Activated CD4-positive, alpha-beta T cell treated with anti-CD3 and anti-CD28 coated beads for 4 hours (primary cell): ENCODE data around the gene RAB30.
"Not testable (repeated sequence)": the region's sequence is repeated elsewhere in the genome, so short reads cannot be mapped to it uniquely, and the experiment has no call there.

Experiments used
- DNase-seq, 2 donors: peaks; one replicate each; pipeline ENCODE4 v3.0.0-alpha.2; 2020

The RAB30 gene

GRCh38 chr11:82978422-82979099 is 93.1 kb downstream of the RAB30 start:
- DNase-seq: no peak

DNA sequence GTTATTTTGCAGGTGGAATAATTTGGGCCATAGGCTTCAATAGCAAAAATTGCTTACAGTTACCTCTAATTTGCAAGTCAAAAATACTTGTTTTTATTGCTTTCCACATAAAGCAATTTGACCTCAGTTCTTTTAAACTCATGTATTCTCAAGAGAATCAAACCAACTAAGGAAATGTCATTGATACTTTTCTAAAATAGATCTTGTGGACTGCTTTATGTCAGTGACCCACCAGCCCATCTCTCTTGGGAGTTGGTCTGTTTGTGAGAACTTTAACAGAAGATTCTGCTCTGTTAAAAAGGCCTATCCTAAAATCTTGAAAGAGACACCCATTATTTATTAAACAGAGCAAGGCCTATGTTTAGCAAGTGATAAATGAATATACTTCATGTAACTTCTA is 94.9 kb downstream of the RAB30 start:
- DNase-seq: no peak

DNA sequence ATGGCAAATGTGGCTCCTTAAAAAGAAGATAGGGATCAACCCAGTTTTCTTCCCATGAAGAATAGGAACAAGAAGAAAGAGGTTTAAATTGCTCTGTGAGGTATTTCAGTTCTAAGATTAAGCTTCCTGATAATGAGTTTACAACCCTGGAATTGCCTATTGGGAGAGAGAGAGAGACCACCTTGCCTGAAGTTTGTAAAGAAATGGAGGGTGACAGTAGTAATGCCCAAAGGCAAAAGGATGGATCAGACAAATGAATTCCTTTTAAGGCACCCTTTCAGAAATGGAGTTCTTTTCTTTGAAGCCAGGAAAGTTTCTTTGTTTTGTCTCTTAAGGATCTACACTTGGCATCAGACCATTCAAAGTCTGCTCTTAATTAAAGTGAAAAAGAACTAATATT is 95.8 kb downstream of the RAB30 start:
- no peak for DNase-seq

GRCh38 chr11:82974851-82975250 is 96.8 kb downstream of the RAB30 start:
- DNase-seq: no peak

DNA sequence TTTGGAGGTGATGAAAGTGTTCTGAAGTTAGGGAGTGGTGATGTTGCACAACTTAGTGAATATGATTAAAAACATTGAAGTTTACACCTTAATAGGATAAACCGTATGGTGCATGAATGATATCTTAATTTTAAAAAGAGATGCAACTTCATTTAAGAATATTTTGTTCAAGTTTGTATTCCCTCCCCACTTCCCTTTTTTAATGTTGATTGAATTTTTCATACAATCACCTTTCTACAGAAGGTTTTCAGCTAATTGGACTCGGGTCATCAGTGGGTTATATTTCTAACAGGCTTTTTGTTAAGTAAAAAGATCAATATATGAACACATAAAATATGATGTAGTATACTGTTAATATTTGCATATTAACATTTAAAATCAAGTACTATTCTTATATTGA is 97.6 kb downstream of the RAB30 start:
- no peak for DNase-seq

GRCh38 chr11:82972103-82972502 is 99.6 kb downstream of the RAB30 start:
- DNase-seq: no peak

GRCh38 chr11:82971519-82971946 is 100.2 kb downstream of the RAB30 start:
- DNase-seq: peak in 1 of 2 donors; percentile 12

DNA sequence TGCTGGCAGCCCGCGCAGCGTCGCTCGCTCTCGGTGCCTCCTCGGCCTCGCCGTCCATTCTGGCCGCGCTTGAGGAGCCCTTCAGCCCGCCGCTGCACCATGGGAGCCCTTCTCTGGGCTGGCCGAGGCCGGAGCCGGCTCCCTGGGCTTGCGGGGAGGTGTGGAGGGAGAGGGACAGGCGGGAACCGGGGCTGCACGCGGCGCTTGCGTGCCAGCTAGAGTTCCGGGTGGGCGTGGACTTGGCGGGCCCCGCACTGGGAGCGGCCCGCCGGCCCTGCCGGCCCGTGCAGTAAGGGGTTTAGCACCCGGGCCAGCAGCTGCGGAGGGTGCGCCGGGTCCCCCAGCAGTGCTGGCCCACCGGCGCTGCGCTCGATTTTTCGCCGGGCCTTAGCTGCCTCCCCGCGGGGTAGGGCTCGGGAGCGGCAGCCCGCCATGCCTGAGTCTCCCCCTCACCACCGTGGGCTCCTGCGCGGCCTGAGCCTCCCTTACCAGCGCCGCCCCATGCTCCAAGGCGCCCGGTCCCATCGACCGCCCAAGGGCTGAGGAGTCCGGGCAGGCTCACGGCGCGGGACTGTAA is 101.1 kb downstream of the RAB30 start:
- not testable (repeated sequence) for DNase-seq

- DNase-seq: no peak
These were observed 101.9 kb downstream of the RAB30 start for GRCh38 chr11:82969811-82970210.

GRCh38 chr11:82967381-82967780 is 104.3 kb downstream of the RAB30 start:
- DNase-seq: no peak

DNA sequence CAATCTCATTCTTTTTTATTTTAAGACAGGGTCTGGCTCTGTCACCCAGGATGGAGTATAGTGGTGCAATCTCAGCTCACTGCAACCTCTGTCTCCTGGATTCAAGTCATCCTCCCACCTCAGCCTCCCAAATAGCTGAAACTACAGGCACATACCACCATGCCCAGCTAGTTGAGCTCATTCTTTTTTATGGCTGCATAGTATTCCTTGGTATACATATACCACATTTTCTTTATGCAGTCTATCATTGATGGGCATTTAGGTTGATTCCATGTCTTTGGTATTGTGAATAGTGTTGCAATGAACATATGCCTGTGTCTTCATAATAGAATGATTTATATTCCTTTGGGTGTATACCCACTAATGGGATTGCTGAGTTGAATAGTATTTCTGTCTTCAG is 109.7 kb downstream of the RAB30 start:
- DNase-seq: not testable (repeated sequence)

- no peak for DNase-seq
These were observed 110.9 kb downstream of the RAB30 start for GRCh38 chr11:82960779-82961143.

GRCh38 chr11:82959987-82960778 is 111.5 kb downstream of the RAB30 start:
- peak; percentile 39 to 46 for DNase-seq

GRCh38 chr11:82955736-82956453 is 115.8 kb downstream of the RAB30 start:
- DNase-seq: peak; percentile 42 to 51

- not testable (repeated sequence) for DNase-seq
These were observed 121.2 kb downstream of the RAB30 start for GRCh38 chr11:82950502-82950901.

DNA sequence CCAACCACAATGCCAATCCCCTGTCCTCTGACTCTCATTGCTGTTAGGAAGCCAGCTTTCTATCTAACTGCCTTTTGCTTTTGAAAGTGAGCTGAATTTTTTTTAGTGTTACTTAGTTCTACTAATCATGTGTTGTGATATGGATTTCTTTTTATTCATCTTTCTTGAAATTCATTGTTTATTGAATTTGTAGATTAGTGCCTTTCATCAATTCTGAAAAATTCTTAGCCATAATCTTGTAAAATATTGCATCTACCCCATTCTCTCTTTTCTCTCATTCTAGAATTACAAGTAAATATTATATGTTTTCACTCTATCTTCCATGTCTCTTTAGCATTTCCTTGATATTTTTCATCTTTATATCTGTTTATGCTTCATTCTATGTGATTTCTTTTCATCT is 122.3 kb downstream of the RAB30 start:
- no peak for DNase-seq

GRCh38 chr11:82945682-82946081 is 126.0 kb downstream of the RAB30 start:
- DNase-seq: no peak

- not testable (repeated sequence) for DNase-seq
These were observed 126.7 kb downstream of the RAB30 start for GRCh38 chr11:82945041-82945440.

- DNase-seq: no peak
These were observed 127.5 kb downstream of the RAB30 start for GRCh38 chr11:82944198-82944597.

- DNase-seq: not testable (repeated sequence)
These were observed 128.3 kb downstream of the RAB30 start for GRCh38 chr11:82943430-82943829.

DNA sequence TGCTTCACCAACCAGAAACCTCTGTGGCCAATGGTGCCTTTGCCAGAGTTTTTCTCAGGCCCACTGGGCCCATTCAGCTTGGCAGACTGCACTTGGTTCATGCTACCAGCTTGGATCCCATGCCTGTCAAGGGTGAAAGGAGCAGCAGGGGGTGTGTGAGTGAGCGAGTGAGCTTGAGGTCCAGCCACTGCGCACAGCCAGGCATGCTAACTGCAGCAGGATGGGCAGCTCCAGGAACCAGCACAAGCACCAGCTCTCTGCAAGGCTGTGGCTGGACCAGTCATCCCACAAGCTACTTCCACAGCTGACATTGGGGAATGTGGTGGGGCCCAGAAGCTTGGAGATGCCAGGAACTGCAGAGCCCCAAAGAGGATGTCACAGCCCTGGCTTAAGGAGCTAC is 129.3 kb downstream of the RAB30 start:
- DNase-seq: no peak

- no peak for DNase-seq
These were observed 132.2 kb downstream of the RAB30 start for GRCh38 chr11:82939456-82939855.

DNA sequence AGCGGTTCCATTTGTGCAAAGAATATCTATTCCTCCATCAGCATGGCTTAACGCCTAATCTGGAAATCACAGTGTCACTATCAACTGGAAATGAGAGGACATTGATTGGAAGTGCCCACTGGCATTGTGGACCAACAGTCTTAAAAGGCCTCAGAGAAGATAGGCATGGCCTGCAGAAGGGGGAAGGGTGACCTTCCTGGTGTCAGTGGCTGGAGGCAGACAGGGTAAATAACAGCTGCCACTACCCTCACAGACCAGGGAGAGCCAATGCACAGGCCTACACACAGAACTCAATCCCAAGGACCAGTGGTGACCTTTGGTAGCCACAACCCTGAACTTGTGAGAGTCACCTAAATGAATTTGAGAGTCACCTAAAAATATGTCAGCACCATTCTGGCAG is 134.1 kb downstream of the RAB30 start:
- no peak for DNase-seq
